Spleen (tissue), 7 donors: Measurements from ENCODE around the gene ABHD4.

Experiments
- POLR2A ChIP-seq, 3 donors: fragments of 450-650 bp; IDR thresholded peaks; one replicate each; pipeline ENCODE4 v1.5.1; 2017; ENCODE audit warnings: antibody characterized with exemption in 3 of 3, mild to moderate bottlenecking in 1 of 3
- POLR2AphosphoS5 ChIP-seq, 3 donors: sonication (generic); formaldehyde crosslinking; IDR thresholded peaks; one replicate each; pipeline ENCODE4 v1.5.1; 2017; ENCODE audit warnings: antibody characterized with exemption in 3 of 3
- TF ChIP-seq, protein P1 (sequence below), 11 experiments: fragments of 200-600 bp in 7 of 11; fragments of 450-650 bp in 4 of 11; sonication (generic) in 4 of 11; IDR thresholded peaks in 8 of 11; conservative IDR thresholded peaks in 3 of 11; 1 replicate in 7 of 11; 2 replicates in 4 of 11; pipeline versions ENCODE4 v1.4.0 to v1.8.0; 2016 to 2021; ENCODE audit warnings: antibody characterized with exemption in 11 of 11, inconsistent platforms in 4 of 11, mild to moderate bottlenecking in 1 of 11
- donor health status: DM: no; HTN: no; CAD: no; lungs with moderate emphysema.
- donor health status: DM: no; HTN: no; CAD: no.
- donor health status: DM: no; HTN: no; CAD: no.

DNA sequence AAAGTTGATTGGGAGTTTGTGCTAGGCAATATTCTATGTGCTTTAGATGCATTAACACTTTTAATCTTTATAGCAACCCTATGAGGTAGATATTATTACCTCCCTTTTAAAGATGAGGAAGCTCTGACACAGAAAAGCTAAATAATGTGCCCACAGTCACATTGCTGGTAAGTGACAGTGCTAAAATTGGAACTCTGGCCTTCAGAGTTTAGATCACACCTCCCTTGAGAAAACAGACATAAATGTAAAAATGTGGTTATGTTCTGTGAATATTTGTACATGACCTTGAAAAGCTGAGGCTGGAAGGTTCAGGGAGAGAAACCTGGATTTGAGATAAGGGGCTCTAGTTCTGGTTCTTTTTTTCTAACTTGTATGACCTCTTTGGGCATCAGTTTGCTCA lies 1.9 kb downstream of the ABHD4 start:
- TF ChIP-seq POLR2A (IDR thresholded peaks at IDR 0.05) (no peak), POLR2AphosphoS5 (IDR thresholded peaks at IDR 0.05) (no peak)
- TF ChIP-seq, protein P1, sequence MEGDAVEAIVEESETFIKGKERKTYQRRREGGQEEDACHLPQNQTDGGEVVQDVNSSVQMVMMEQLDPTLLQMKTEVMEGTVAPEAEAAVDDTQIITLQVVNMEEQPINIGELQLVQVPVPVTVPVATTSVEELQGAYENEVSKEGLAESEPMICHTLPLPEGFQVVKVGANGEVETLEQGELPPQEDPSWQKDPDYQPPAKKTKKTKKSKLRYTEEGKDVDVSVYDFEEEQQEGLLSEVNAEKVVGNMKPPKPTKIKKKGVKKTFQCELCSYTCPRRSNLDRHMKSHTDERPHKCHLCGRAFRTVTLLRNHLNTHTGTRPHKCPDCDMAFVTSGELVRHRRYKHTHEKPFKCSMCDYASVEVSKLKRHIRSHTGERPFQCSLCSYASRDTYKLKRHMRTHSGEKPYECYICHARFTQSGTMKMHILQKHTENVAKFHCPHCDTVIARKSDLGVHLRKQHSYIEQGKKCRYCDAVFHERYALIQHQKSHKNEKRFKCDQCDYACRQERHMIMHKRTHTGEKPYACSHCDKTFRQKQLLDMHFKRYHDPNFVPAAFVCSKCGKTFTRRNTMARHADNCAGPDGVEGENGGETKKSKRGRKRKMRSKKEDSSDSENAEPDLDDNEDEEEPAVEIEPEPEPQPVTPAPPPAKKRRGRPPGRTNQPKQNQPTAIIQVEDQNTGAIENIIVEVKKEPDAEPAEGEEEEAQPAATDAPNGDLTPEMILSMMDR (IDR thresholded peaks at IDR 0.05 in 8 of 11, conservative IDR thresholded peaks at IDR 0.05 in 3 of 11): no peak
